Measurements from ENCODE around the gene LAD1.

DNA sequence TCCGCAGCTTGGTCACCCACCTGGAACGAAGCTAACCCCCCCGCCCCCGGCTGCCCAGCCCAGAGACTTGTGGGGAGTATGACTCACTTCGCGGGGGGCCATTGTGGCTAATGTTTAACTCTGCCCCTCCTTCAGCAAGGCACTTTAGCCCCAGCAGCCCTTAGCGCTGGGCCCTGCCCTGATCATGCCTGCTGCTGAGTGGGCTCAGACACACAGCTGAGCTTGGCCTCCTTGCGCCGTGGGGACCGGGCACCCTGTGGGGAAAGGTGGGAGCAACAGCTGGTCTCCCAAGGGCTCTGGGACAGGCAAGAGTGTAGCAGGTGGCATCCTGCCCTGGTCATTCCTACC lies 6.3 kb upstream of the LAD1 start:
- TF ChIP-seq, protein P1, sequence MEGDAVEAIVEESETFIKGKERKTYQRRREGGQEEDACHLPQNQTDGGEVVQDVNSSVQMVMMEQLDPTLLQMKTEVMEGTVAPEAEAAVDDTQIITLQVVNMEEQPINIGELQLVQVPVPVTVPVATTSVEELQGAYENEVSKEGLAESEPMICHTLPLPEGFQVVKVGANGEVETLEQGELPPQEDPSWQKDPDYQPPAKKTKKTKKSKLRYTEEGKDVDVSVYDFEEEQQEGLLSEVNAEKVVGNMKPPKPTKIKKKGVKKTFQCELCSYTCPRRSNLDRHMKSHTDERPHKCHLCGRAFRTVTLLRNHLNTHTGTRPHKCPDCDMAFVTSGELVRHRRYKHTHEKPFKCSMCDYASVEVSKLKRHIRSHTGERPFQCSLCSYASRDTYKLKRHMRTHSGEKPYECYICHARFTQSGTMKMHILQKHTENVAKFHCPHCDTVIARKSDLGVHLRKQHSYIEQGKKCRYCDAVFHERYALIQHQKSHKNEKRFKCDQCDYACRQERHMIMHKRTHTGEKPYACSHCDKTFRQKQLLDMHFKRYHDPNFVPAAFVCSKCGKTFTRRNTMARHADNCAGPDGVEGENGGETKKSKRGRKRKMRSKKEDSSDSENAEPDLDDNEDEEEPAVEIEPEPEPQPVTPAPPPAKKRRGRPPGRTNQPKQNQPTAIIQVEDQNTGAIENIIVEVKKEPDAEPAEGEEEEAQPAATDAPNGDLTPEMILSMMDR (conservative IDR thresholded peaks at IDR 0.05; ENCODE audit: low read length) = no peak
- TF ChIP-seq EZH2phosphoT487 (IDR thresholded peaks at IDR 0.05; ENCODE audit: borderline replicate concordance) = no peak
